Retinal pigment epithelial cell (primary cell): Measurements from ENCODE around the gene DNAJA2.

Source experiments
- DNase-seq: peaks from one replicate; pipeline ENCODE4 v3.0.0-alpha.2; 2010; ENCODE audit warnings: low read depth
- H3K4me3 ChIP-seq: 2 replicates; pipeline ENCODE4 v1.5.1; 2011; ENCODE audit warnings: mild to moderate bottlenecking, low read length, control low read depth, moderate library complexity
- CTCF ChIP-seq: conservative IDR thresholded peaks from 2 replicates; pipeline ENCODE4 v1.5.1; 2011; ENCODE audit warnings: low read depth, low read length, control low read depth, inconsistent platforms

DNAJA2 gene

GRCh38 chr16:46911650-46912049 is 61.8 kb downstream of the DNAJA2 start:
- no peak overlapping the region for H3K4me3 ChIP-seq
- TF ChIP-seq CTCF: no peak
- no peak for DNase-seq

- H3K4me3 ChIP-seq: no peak overlapping the region
- DNase-seq: no peak
- TF ChIP-seq CTCF: no peak
Observed at GRCh38 chr16:46911038-46911437, 62.4 kb downstream of the DNAJA2 start.

- H3K4me3 ChIP-seq: no peak overlapping the region
- TF ChIP-seq CTCF: peak; percentile 62
- no peak for DNase-seq
Observed at GRCh38 chr16:46908540-46909372, 64.7 kb downstream of the DNAJA2 start.

GRCh38 chr16:46907061-46907774 is 66.3 kb downstream of the DNAJA2 start:
- no peak overlapping the region for H3K4me3 ChIP-seq
- no peak for TF ChIP-seq CTCF
- DNase-seq: no peak

GRCh38 chr16:46906360-46907060 is 67.0 kb downstream of the DNAJA2 start:
- H3K4me3 ChIP-seq: no peak overlapping the region
- no peak for TF ChIP-seq CTCF
- DNase-seq: no peak
